ENCODE results near the gene PRMT2. TPM values are rescaled to one million over a fixed set of nuclear protein-coding genes. Genes with fewer than 3 reads are reported as not detected.

The PRMT2 gene
- total RNA-seq, 1 donor from 2014 or later = 75.4 TPM

GRCh38 chr21:46622226-46622625, 13.2 kb upstream of the PRMT2 start:
- peak overlapping the region; percentile 59 for H3K4me3 Mint-ChIP-seq
- no peaks in the 10 kb centered on the region for H3K36me3 Mint-ChIP-seq
- peak; percentile 81 for DNase-seq (ENCODE audit: low spot score)
- peaks cover 24% of the 10 kb centered on the region for H3F3A ChIP-seq (ENCODE audit: low read depth)
- H3K9me3 Mint-ChIP-seq = peaks cover 40% of the 10 kb centered on the region
- no peaks in the 10 kb centered on the region for H4K20me1 ChIP-seq (ENCODE audit: low read depth)
- H3K9ac ChIP-seq = no peak overlapping the region
- peak overlapping the region; percentile 73 for H3K27ac ChIP-seq
- peaks cover 23% of the 10 kb centered on the region for H3K4me1 ChIP-seq
- H3K79me2 ChIP-seq (ENCODE audit: low read depth) = no peaks in the 10 kb centered on the region
- no peaks in the 10 kb centered on the region for H3K36me3 ChIP-seq
- peaks cover 19% of the 10 kb centered on the region for H3K27me3 Mint-ChIP-seq (ENCODE audit: insufficient read depth, low read depth)
- peaks cover 3% of the 10 kb centered on the region for H3K9me3 ChIP-seq (ENCODE audit: low read depth)
- no peaks in the 10 kb centered on the region for H3K27me3 ChIP-seq
- no peak for TF ChIP-seq EZH2 (IDR thresholded peaks at IDR 0.05)
- no peak for TF ChIP-seq CTCF (IDR thresholded peaks at IDR 0.05)
- no peak for TF ChIP-seq EZH2phosphoT487 (IDR thresholded peaks at IDR 0.05)
- H3K4me3 ChIP-seq = no peak overlapping the region
- peak overlapping the region; percentile 99 for H3K27ac Mint-ChIP-seq
- peak overlapping the region; percentile 39 for H2AFZ ChIP-seq (replicated peaks)
- peaks cover 43% of the 10 kb centered on the region for H3K4me1 Mint-ChIP-seq
- peak overlapping the region; percentile 58 for H3K4me2 ChIP-seq

GRCh38 chr21:46624050-46624449, 11.4 kb upstream of the PRMT2 start:
- no peaks in the 10 kb centered on the region for H4K20me1 ChIP-seq (ENCODE audit: low read depth)
- H3K4me1 ChIP-seq = peaks cover 23% of the 10 kb centered on the region
- peaks cover 24% of the 10 kb centered on the region for H3F3A ChIP-seq (ENCODE audit: low read depth)
- TF ChIP-seq EZH2 (IDR thresholded peaks at IDR 0.05) = no peak
- no peak for TF ChIP-seq CTCF (IDR thresholded peaks at IDR 0.05)
- no peak for TF ChIP-seq EZH2phosphoT487 (IDR thresholded peaks at IDR 0.05)
- H3K79me2 ChIP-seq (ENCODE audit: low read depth) = no peaks in the 10 kb centered on the region
- Mint-ChIP-seq H3K4me3 (no peak overlapping the region), H3K9me3 (peaks cover 48% of the 10 kb centered on the region), H3K36me3 (no peaks in the 10 kb centered on the region), H3K4me1 (peaks cover 43% of the 10 kb centered on the region), H3K27me3 (ENCODE audit: insufficient read depth, low read depth) (peaks cover 24% of the 10 kb centered on the region), H3K27ac (peak overlapping the region; percentile 90)
- no peak overlapping the region for H3K4me3 ChIP-seq
- peaks cover 3% of the 10 kb centered on the region for H3K9me3 ChIP-seq (ENCODE audit: low read depth)
- peak overlapping the region; percentile 42 for H2AFZ ChIP-seq (replicated peaks)
- no peak overlapping the region for H3K27ac ChIP-seq
- no peak overlapping the region for H3K9ac ChIP-seq
- DNase-seq (ENCODE audit: low spot score) = no peak
- H3K36me3 ChIP-seq = no peaks in the 10 kb centered on the region
- no peak overlapping the region for H3K4me2 ChIP-seq
- H3K27me3 ChIP-seq = no peaks in the 10 kb centered on the region

DNA sequence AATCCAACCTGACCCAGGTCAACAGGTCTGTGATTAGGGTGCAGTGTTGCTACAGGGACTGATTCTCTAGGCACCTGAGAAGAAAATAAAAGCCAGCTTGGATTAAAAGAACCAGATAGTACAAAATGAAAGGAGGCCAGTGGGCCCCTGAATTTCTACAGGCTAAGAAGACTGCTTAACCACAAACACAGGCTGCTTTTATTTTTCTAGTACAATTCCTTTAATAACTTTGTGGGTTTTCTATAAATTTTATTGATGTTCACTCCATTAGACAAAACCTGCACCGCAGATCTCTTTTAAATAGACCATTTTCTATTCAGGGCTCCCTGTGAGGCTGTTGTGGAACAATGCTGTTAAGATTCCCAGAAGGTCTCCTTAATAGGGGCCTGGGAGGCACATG, 9.7 kb upstream of the PRMT2 start:
- peak overlapping the region; percentile 35 for H3K4me3 Mint-ChIP-seq
- Histone ChIP-seq H3K79me2 (ENCODE audit: low read depth) (no peaks in the 10 kb centered on the region), H3K27me3 (no peaks in the 10 kb centered on the region), H3K9ac (no peak overlapping the region), H3K4me2 (no peak overlapping the region), H3K4me1 (peaks cover 23% of the 10 kb centered on the region), H3F3A (ENCODE audit: low read depth) (peaks cover 24% of the 10 kb centered on the region), H3K9me3 (ENCODE audit: low read depth) (peaks cover 3% of the 10 kb centered on the region), H2AFZ (replicated peaks) (no peak overlapping the region), H4K20me1 (ENCODE audit: low read depth) (no peaks in the 10 kb centered on the region), H3K27ac (no peak overlapping the region), H3K4me3 (no peak overlapping the region), H3K36me3 (no peaks in the 10 kb centered on the region)
- peaks cover 24% of the 10 kb centered on the region for H3K27me3 Mint-ChIP-seq (ENCODE audit: insufficient read depth, low read depth)
- H3K4me1 Mint-ChIP-seq = peaks cover 34% of the 10 kb centered on the region
- H3K9me3 Mint-ChIP-seq = peaks cover 35% of the 10 kb centered on the region
- no peak overlapping the region for H3K27ac Mint-ChIP-seq
- no peaks in the 10 kb centered on the region for H3K36me3 Mint-ChIP-seq
- DNase-seq (ENCODE audit: low spot score) = no peak
- TF ChIP-seq CTCF (IDR thresholded peaks at IDR 0.05) (no peak), EZH2phosphoT487 (IDR thresholded peaks at IDR 0.05) (no peak), EZH2 (IDR thresholded peaks at IDR 0.05) (no peak)
